Measurements from ENCODE around the gene CACNA2D1. TPM values are rescaled to one million over a fixed set of nuclear protein-coding genes. Genes with fewer than 3 reads are reported as not detected.

The CACNA2D1 gene
- total and polyA plus RNA-seq, 2 donors (not counting 1 experiment from before 2014, with no cell fraction given): 31.7 to 64.4 TPM

DNA sequence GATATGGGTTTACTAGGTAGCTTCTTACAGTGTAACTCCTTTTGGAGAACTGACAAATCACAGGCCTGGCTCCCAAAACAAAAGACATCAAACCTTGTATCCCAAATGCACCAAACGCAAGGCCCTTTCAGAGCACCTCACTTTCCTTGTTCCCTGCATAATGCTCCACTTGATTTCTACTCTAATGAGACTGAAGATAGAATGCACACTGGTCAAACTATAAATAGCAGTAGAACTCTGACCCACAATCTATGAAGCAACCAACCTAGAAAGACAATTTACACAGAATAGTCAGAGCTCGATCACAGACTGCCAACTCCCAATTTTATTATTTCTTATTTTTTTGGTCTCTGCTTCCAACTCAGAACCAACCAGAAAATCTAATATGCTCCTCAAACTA, 214.4 kb downstream of the CACNA2D1 start:
- TF ChIP-seq, protein P1, sequence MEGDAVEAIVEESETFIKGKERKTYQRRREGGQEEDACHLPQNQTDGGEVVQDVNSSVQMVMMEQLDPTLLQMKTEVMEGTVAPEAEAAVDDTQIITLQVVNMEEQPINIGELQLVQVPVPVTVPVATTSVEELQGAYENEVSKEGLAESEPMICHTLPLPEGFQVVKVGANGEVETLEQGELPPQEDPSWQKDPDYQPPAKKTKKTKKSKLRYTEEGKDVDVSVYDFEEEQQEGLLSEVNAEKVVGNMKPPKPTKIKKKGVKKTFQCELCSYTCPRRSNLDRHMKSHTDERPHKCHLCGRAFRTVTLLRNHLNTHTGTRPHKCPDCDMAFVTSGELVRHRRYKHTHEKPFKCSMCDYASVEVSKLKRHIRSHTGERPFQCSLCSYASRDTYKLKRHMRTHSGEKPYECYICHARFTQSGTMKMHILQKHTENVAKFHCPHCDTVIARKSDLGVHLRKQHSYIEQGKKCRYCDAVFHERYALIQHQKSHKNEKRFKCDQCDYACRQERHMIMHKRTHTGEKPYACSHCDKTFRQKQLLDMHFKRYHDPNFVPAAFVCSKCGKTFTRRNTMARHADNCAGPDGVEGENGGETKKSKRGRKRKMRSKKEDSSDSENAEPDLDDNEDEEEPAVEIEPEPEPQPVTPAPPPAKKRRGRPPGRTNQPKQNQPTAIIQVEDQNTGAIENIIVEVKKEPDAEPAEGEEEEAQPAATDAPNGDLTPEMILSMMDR (conservative IDR thresholded peaks at IDR 0.05 in 1 of 2, IDR thresholded peaks at IDR 0.05 in 1 of 2; ENCODE audit: low read depth in 1 of 2, low read length in 2 of 2): no peak
- no peak for TF ChIP-seq EZH2 (IDR thresholded peaks at IDR 0.05; ENCODE audit: low read length, missing control alignments)
- Histone ChIP-seq H2AFZ (ENCODE audit: low read length) (no peak overlapping the region), H4K20me1 (ENCODE audit: control insufficient read depth, extremely low read depth, insufficient read depth, low read length) (no peaks in the 10 kb centered on the region), H3K4me2 (ENCODE audit: extremely low read depth, insufficient read depth, low read length) (no peak overlapping the region), H3K27ac (ENCODE audit: insufficient read depth, low read length) (no peak overlapping the region), H3K79me2 (ENCODE audit: control insufficient read depth, insufficient read depth, low read length) (no peaks in the 10 kb centered on the region), H3K4me1 (ENCODE audit: control insufficient read depth, extremely low read depth, insufficient read depth, low read length) (no peaks in the 10 kb centered on the region), H3K36me3 (ENCODE audit: control insufficient read depth, insufficient read depth, low read length) (no peaks in the 10 kb centered on the region), H3K9ac (ENCODE audit: insufficient read depth, low read length) (no peak overlapping the region), H3K27me3 (ENCODE audit: control insufficient read depth, insufficient read depth, low read length) (no peaks in the 10 kb centered on the region), H3K4me3 (replicated peaks in 1 of 4; ENCODE audit: control extremely low read depth in 1 of 4, insufficient read depth in 1 of 4, low read depth in 3 of 4, low read length in 4 of 4) (no peak overlapping the region), H3K9me3 (ENCODE audit: control insufficient read depth, insufficient read depth, low read depth, low read length) (no peaks in the 10 kb centered on the region)
- DNase-seq (ENCODE audit: low read depth in 2 of 2): no peak

DNA sequence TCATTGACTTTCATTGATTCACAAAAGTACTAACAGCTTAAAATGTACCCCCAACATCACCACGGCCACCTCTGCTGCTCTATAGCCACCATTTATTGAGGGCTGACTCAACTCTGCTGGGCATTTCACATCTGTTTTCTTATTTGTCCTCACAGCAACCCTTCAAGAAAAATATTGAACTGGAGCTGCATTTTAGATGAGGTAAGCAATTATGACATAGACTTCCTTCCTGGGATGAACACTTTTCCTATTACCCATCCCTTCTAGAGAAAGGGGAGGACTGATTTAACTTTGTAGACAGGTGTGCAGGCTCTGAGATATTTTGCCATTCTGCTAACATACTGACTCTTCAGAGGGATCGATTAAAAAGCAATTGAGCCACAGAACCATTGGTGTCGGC, 217.4 kb downstream of the CACNA2D1 start:
- no peaks in the 10 kb centered on the region for H3K4me1 ChIP-seq (ENCODE audit: control insufficient read depth, extremely low read depth, insufficient read depth, low read length)
- no peaks in the 10 kb centered on the region for H4K20me1 ChIP-seq (ENCODE audit: control insufficient read depth, extremely low read depth, insufficient read depth, low read length)
- H3K36me3 ChIP-seq (ENCODE audit: control insufficient read depth, insufficient read depth, low read length): no peaks in the 10 kb centered on the region
- H2AFZ ChIP-seq (ENCODE audit: low read length): no peak overlapping the region
- no peak overlapping the region for H3K27ac ChIP-seq (ENCODE audit: insufficient read depth, low read length)
- H3K9me3 ChIP-seq (ENCODE audit: control insufficient read depth, insufficient read depth, low read depth, low read length): no peaks in the 10 kb centered on the region
- no peak overlapping the region for H3K4me2 ChIP-seq (ENCODE audit: extremely low read depth, insufficient read depth, low read length)
- no peaks in the 10 kb centered on the region for H3K79me2 ChIP-seq (ENCODE audit: control insufficient read depth, insufficient read depth, low read length)
- H3K27me3 ChIP-seq (ENCODE audit: control insufficient read depth, insufficient read depth, low read length): no peaks in the 10 kb centered on the region
- TF ChIP-seq EZH2 (IDR thresholded peaks at IDR 0.05; ENCODE audit: low read length, missing control alignments): no peak
- TF ChIP-seq, protein P1 (conservative IDR thresholded peaks at IDR 0.05 in 1 of 2, IDR thresholded peaks at IDR 0.05 in 1 of 2; ENCODE audit: low read depth in 1 of 2, low read length in 2 of 2): no peak
- no peak overlapping the region for H3K4me3 ChIP-seq (replicated peaks in 1 of 4; ENCODE audit: control extremely low read depth in 1 of 4, insufficient read depth in 1 of 4, low read depth in 3 of 4, low read length in 4 of 4)
- DNase-seq (ENCODE audit: low read depth in 2 of 2): no peak
- H3K9ac ChIP-seq (ENCODE audit: insufficient read depth, low read length): no peak overlapping the region

DNA sequence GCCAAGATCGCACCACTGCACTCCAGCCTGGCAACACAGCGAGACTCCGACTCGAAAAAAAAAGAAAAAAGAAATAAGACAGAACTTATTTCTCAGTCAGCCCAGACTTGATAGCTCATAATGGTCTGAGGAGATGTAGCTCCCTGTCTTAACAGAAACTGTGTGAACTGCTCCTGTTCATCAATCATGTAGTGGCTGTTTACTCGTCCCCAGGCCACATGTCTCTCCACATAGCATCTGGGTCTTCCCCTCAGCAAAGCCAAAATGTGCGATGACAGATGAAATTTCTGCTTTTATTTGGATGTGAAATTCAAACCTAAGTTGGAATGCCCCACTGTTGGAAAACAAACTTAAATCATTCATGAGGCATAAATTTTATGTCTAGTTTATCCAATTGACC, 219.0 kb downstream of the CACNA2D1 start:
- H2AFZ ChIP-seq (ENCODE audit: low read length): no peak overlapping the region
- H3K27me3 ChIP-seq (ENCODE audit: control insufficient read depth, insufficient read depth, low read length): no peaks in the 10 kb centered on the region
- H3K4me3 ChIP-seq (replicated peaks in 1 of 4; ENCODE audit: control extremely low read depth in 1 of 4, insufficient read depth in 1 of 4, low read depth in 3 of 4, low read length in 4 of 4): no peak overlapping the region
- H3K36me3 ChIP-seq (ENCODE audit: control insufficient read depth, insufficient read depth, low read length): no peaks in the 10 kb centered on the region
- no peak for TF ChIP-seq EZH2 (IDR thresholded peaks at IDR 0.05; ENCODE audit: low read length, missing control alignments)
- TF ChIP-seq, protein P1 (conservative IDR thresholded peaks at IDR 0.05 in 1 of 2, IDR thresholded peaks at IDR 0.05 in 1 of 2; ENCODE audit: low read depth in 1 of 2, low read length in 2 of 2): no peak
- no peaks in the 10 kb centered on the region for H3K79me2 ChIP-seq (ENCODE audit: control insufficient read depth, insufficient read depth, low read length)
- no peaks in the 10 kb centered on the region for H3K9me3 ChIP-seq (ENCODE audit: control insufficient read depth, insufficient read depth, low read depth, low read length)
- H3K9ac ChIP-seq (ENCODE audit: insufficient read depth, low read length): no peak overlapping the region
- H3K4me1 ChIP-seq (ENCODE audit: control insufficient read depth, extremely low read depth, insufficient read depth, low read length): no peaks in the 10 kb centered on the region
- no peaks in the 10 kb centered on the region for H4K20me1 ChIP-seq (ENCODE audit: control insufficient read depth, extremely low read depth, insufficient read depth, low read length)
- H3K27ac ChIP-seq (ENCODE audit: insufficient read depth, low read length): no peak overlapping the region
- no peak for DNase-seq (ENCODE audit: low read depth in 2 of 2)
- H3K4me2 ChIP-seq (ENCODE audit: extremely low read depth, insufficient read depth, low read length): no peak overlapping the region

Measured in fibroblast of lung (primary cell).